ENCODE data around the gene TMEM135.

The TMEM135 gene

DNA sequence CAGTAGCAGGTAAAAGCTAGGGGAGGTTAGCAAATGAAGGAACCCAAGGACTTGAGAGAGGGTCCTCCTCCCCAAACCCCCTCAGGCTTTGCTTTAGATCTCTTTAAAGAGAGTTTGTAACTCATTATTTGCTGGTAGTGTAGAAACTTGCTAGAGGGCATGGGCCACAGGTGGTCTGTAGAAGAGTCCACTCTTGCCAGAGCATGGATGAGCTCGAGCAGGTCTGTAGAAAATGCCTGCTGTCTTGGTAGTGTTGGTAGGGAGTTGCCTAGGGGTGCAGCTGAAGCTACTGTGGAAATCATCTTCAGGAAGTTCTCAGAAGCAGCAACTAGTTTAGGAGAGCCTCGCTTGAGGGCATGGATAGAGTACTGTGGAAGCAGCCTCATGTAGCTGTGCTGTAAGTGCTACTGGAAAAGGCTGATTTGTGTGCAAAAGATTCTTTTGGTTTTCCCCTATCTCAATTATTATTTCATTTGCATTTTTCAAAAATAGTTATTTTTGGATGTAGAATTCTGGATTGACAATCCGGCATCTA is 104.3 kb downstream of the TMEM135 start:
- Histone ChIP-seq H4K20me1 (ENCODE audit: insufficient read depth, low read length) (no peaks in the 10 kb centered on the region), H3K9me2 (ENCODE audit: low read depth, low read length) (no peaks in the 10 kb centered on the region), H3K27ac (ENCODE audit: low read depth, low read length, poor library complexity, severe bottlenecking) (no peak overlapping the region), H3K4me2 (ENCODE audit: low read length) (no peak overlapping the region), H3K79me2 (ENCODE audit: insufficient read depth, low read length) (no peaks in the 10 kb centered on the region), H3K36me3 (ENCODE audit: insufficient read depth, low read length) (peaks cover 6% of the 10 kb centered on the region; the same call in 1 of the 2 replicates), H3F3A (ENCODE audit: insufficient read depth, low read length) (no peaks in the 10 kb centered on the region), H3K4me1 (ENCODE audit: insufficient read depth, low read length, severe bottlenecking) (peaks cover 7% of the 10 kb centered on the region), H3K27me3 (ENCODE audit: insufficient read depth, low read length) (no peaks in the 10 kb centered on the region), H2AFZ (ENCODE audit: low read length) (no peak overlapping the region), H3K9ac (ENCODE audit: low read length) (no peak overlapping the region), H3K9me3 (ENCODE audit: low read length) (peaks cover 3% of the 10 kb centered on the region; the same call in 1 of the 2 replicates), H3K4me3 (ENCODE audit: low read depth, low read length, poor library complexity, severe bottlenecking) (no peak overlapping the region)
- TF ChIP-seq, protein P1, sequence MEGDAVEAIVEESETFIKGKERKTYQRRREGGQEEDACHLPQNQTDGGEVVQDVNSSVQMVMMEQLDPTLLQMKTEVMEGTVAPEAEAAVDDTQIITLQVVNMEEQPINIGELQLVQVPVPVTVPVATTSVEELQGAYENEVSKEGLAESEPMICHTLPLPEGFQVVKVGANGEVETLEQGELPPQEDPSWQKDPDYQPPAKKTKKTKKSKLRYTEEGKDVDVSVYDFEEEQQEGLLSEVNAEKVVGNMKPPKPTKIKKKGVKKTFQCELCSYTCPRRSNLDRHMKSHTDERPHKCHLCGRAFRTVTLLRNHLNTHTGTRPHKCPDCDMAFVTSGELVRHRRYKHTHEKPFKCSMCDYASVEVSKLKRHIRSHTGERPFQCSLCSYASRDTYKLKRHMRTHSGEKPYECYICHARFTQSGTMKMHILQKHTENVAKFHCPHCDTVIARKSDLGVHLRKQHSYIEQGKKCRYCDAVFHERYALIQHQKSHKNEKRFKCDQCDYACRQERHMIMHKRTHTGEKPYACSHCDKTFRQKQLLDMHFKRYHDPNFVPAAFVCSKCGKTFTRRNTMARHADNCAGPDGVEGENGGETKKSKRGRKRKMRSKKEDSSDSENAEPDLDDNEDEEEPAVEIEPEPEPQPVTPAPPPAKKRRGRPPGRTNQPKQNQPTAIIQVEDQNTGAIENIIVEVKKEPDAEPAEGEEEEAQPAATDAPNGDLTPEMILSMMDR (IDR thresholded peaks at IDR 0.05; ENCODE audit: low read length) = no peak
- no peak for TF ChIP-seq EZH2 (IDR thresholded peaks at IDR 0.05; ENCODE audit: borderline replicate concordance, low read length)

GRCh38 chr11:87142594-87142993 is 104.9 kb downstream of the TMEM135 start:
- Histone ChIP-seq H3K36me3 (ENCODE audit: insufficient read depth, low read length) (peaks cover 6% of the 10 kb centered on the region; the same call in 1 of the 2 replicates), H2AFZ (ENCODE audit: low read length) (no peak overlapping the region)
- TF ChIP-seq EZH2 (IDR thresholded peaks at IDR 0.05; ENCODE audit: borderline replicate concordance, low read length) = no peak
- TF ChIP-seq, protein P1 (IDR thresholded peaks at IDR 0.05; ENCODE audit: low read length) = no peak

GRCh38 chr11:87143641-87144040 is 105.9 kb downstream of the TMEM135 start:
- Histone ChIP-seq H3K4me1 (ENCODE audit: insufficient read depth, low read length, severe bottlenecking) (peaks cover 7% of the 10 kb centered on the region), H3K36me3 (ENCODE audit: insufficient read depth, low read length) (peaks cover 1% of the 10 kb centered on the region; the same call in 1 of the 2 replicates), H3K4me3 (ENCODE audit: low read depth, low read length, poor library complexity, severe bottlenecking) (no peak overlapping the region), H3K4me2 (ENCODE audit: low read length) (no peak overlapping the region), H3F3A (ENCODE audit: insufficient read depth, low read length) (no peaks in the 10 kb centered on the region), H2AFZ (ENCODE audit: low read length) (no peak overlapping the region), H3K9me3 (ENCODE audit: low read length) (peaks cover 3% of the 10 kb centered on the region; the same call in 1 of the 2 replicates), H3K27me3 (ENCODE audit: insufficient read depth, low read length) (no peaks in the 10 kb centered on the region), H4K20me1 (ENCODE audit: insufficient read depth, low read length) (no peaks in the 10 kb centered on the region), H3K9me2 (ENCODE audit: low read depth, low read length) (no peaks in the 10 kb centered on the region), H3K27ac (ENCODE audit: low read depth, low read length, poor library complexity, severe bottlenecking) (no peak overlapping the region), H3K9ac (ENCODE audit: low read length) (no peak overlapping the region), H3K79me2 (ENCODE audit: insufficient read depth, low read length) (no peaks in the 10 kb centered on the region)
- TF ChIP-seq EZH2 (IDR thresholded peaks at IDR 0.05; ENCODE audit: borderline replicate concordance, low read length) = no peak
- TF ChIP-seq, protein P1 (IDR thresholded peaks at IDR 0.05; ENCODE audit: low read length) = no peak

More at GRCh38 chr11:87142594-87142993, 104.9 kb downstream of the TMEM135 start:
- Histone ChIP-seq H3K27ac (ENCODE audit: low read depth, low read length, poor library complexity, severe bottlenecking) (no peak overlapping the region), H3K4me1 (ENCODE audit: insufficient read depth, low read length, severe bottlenecking) (peaks cover 7% of the 10 kb centered on the region), H4K20me1 (ENCODE audit: insufficient read depth, low read length) (no peaks in the 10 kb centered on the region), H3K9me3 (ENCODE audit: low read length) (peaks cover 3% of the 10 kb centered on the region; the same call in 1 of the 2 replicates), H3K4me3 (ENCODE audit: low read depth, low read length, poor library complexity, severe bottlenecking) (no peak overlapping the region), H3F3A (ENCODE audit: insufficient read depth, low read length) (no peaks in the 10 kb centered on the region), H3K27me3 (ENCODE audit: insufficient read depth, low read length) (no peaks in the 10 kb centered on the region), H3K4me2 (ENCODE audit: low read length) (no peak overlapping the region), H3K9me2 (ENCODE audit: low read depth, low read length) (no peaks in the 10 kb centered on the region), H3K9ac (ENCODE audit: low read length) (no peak overlapping the region), H3K79me2 (ENCODE audit: insufficient read depth, low read length) (no peaks in the 10 kb centered on the region)
